Endothelial cell (in vitro differentiated cells): ENCODE results near the gene KRTAP5-5. TPM values are rescaled to one million over a fixed set of nuclear protein-coding genes. Genes with fewer than 3 reads are reported as not detected.

Experiments
- DNase-seq: peaks from one replicate; pipeline ENCODE4 v3.0.0; 2021; ENCODE audit warnings: low spot score
- H3K27ac Mint-ChIP-seq: one replicate; pipeline ENCODE4 v1.8.0; 2021; ENCODE audit warnings: mixed read lengths, inconsistent platforms; ENCODE audit not compliant: unreplicated experiment
- H3K27me3 Mint-ChIP-seq: one replicate; pipeline ENCODE4 v1.8.0; 2021; ENCODE audit warnings: mild to moderate bottlenecking, moderate library complexity, mixed read lengths, inconsistent platforms; ENCODE audit not compliant: unreplicated experiment
- H3K36me3 Mint-ChIP-seq: one replicate; pipeline ENCODE4 v1.8.0; 2021; ENCODE audit warnings: mild to moderate bottlenecking, low read depth, mixed read lengths, inconsistent platforms; ENCODE audit not compliant: unreplicated experiment
- H3K4me1 Mint-ChIP-seq: one replicate; pipeline ENCODE4 v1.8.0; 2021; ENCODE audit warnings: mild to moderate bottlenecking, mixed read lengths, inconsistent platforms; ENCODE audit not compliant: unreplicated experiment
- H3K4me3 Mint-ChIP-seq: one replicate; pipeline ENCODE4 v1.8.0; 2021; ENCODE audit warnings: mild to moderate bottlenecking, mixed read lengths, inconsistent platforms; ENCODE audit not compliant: unreplicated experiment
- H3K9me3 Mint-ChIP-seq: one replicate; pipeline ENCODE4 v1.8.0; 2021; ENCODE audit warnings: mixed read lengths, inconsistent platforms; ENCODE audit not compliant: unreplicated experiment
- CTCF ChIP-seq: fragments of 200-600 bp; sonication (generic); IDR thresholded peaks from one replicate; pipeline ENCODE4 v1.5.0; 2021; ENCODE audit warnings: antibody characterized with exemption; ENCODE audit not compliant: unreplicated experiment
- total RNA-seq: library from RNA; stranded (reverse); fragmentation: NEBNext Ultra II Directional; extraction: Animal tissue kit (Norgen Biotek cat#: 25700); gene quantifications from one replicate; pipeline ENCODE4 v1.2.1, GENCODE V29; 2021; ENCODE audit not compliant: unreplicated experiment

Gene KRTAP5-5
- total RNA-seq, 1 donor from 2014 or later: not detected

- Mint-ChIP-seq H3K4me3 (no peak overlapping the region), H3K9me3 (no peaks in the 10 kb centered on the region), H3K4me1 (peaks cover 3% of the 10 kb centered on the region), H3K27me3 (peaks cover 1% of the 10 kb centered on the region), H3K27ac (no peak overlapping the region), H3K36me3 (no peaks in the 10 kb centered on the region)
- DNase-seq: no peak
- TF ChIP-seq CTCF: no peak
These were observed 8.8 kb downstream of the KRTAP5-5 start for GRCh38 chr11:1638344-1638743.

- no peak for TF ChIP-seq CTCF
- Mint-ChIP-seq H3K9me3 (no peaks in the 10 kb centered on the region), H3K27me3 (peaks cover under 1% of the 10 kb centered on the region), H3K4me3 (no peak overlapping the region), H3K36me3 (no peaks in the 10 kb centered on the region), H3K27ac (no peak overlapping the region), H3K4me1 (peaks cover 3% of the 10 kb centered on the region)
- DNase-seq: no peak
These were observed 9.6 kb downstream of the KRTAP5-5 start for GRCh38 chr11:1639102-1639620.

GRCh38 chr11:1639666-1640065 lies 10.1 kb downstream of the KRTAP5-5 start:
- Mint-ChIP-seq H3K4me1 (peaks cover 3% of the 10 kb centered on the region), H3K36me3 (no peaks in the 10 kb centered on the region), H3K9me3 (no peaks in the 10 kb centered on the region), H3K27me3 (peaks cover 1% of the 10 kb centered on the region), H3K27ac (no peak overlapping the region), H3K4me3 (no peak overlapping the region)
- TF ChIP-seq CTCF: no peak
- DNase-seq: no peak

- Mint-ChIP-seq H3K27ac (no peak overlapping the region), H3K9me3 (no peaks in the 10 kb centered on the region), H3K4me3 (no peak overlapping the region), H3K36me3 (no peaks in the 10 kb centered on the region), H3K4me1 (peaks cover 3% of the 10 kb centered on the region), H3K27me3 (peaks cover 1% of the 10 kb centered on the region)
- DNase-seq: peak; percentile 66
- peak; percentile 92 for TF ChIP-seq CTCF
These were observed 10.7 kb downstream of the KRTAP5-5 start for GRCh38 chr11:1640076-1640946.

GRCh38 chr11:1641096-1641495 lies 11.5 kb downstream of the KRTAP5-5 start:
- Mint-ChIP-seq H3K27me3 (peaks cover 1% of the 10 kb centered on the region), H3K36me3 (no peaks in the 10 kb centered on the region), H3K9me3 (no peaks in the 10 kb centered on the region), H3K4me3 (no peak overlapping the region), H3K27ac (no peak overlapping the region), H3K4me1 (peaks cover 3% of the 10 kb centered on the region)
- no peak for TF ChIP-seq CTCF
- DNase-seq: no peak
